ENCODE data around the gene ATAD2B.

DNA sequence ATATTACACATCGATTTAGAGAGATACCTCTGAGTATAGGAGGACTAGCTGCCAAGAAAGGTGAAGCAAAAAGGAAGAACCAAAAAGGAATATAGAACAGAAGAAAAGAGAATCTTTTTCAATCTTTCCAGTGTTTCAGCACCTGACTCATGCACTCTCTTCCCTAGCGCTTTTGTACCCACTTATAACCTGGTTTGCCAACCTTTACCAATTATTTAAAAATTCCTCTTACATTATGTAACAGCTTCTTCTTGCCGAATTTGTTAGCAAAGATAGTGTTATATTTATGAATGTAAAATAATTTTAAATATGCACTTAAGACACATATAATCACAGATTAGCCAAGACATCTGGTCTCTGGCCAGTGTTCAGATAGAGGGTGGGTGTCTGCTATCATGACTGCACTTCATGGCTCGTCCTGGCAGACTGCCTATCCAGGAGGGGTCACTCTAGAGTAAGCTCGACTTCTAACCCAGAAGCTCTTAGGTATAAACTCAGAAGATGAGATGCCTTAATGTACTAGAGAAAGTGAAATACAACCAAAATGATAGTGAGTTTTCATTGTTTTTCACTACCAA is 122.9 kb downstream of the ATAD2B start:
- TF ChIP-seq, protein P1, sequence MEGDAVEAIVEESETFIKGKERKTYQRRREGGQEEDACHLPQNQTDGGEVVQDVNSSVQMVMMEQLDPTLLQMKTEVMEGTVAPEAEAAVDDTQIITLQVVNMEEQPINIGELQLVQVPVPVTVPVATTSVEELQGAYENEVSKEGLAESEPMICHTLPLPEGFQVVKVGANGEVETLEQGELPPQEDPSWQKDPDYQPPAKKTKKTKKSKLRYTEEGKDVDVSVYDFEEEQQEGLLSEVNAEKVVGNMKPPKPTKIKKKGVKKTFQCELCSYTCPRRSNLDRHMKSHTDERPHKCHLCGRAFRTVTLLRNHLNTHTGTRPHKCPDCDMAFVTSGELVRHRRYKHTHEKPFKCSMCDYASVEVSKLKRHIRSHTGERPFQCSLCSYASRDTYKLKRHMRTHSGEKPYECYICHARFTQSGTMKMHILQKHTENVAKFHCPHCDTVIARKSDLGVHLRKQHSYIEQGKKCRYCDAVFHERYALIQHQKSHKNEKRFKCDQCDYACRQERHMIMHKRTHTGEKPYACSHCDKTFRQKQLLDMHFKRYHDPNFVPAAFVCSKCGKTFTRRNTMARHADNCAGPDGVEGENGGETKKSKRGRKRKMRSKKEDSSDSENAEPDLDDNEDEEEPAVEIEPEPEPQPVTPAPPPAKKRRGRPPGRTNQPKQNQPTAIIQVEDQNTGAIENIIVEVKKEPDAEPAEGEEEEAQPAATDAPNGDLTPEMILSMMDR (IDR thresholded peaks at IDR 0.05): no peak
- TF ChIP-seq POLR2A (IDR thresholded peaks at IDR 0.05): no peak
